ENCODE data around the gene ADD3. TPM values are rescaled to one million over a fixed set of nuclear protein-coding genes. Genes with fewer than 3 reads are reported as not detected.
A peak's percentile ranks its signal among the peaks of the same experiment; 100 is the strongest.

Gene ADD3
- total RNA-seq, 1 experiment from 2014 or later = 86.7 TPM

- no peak for TF ChIP-seq FOXK1 (CRISPR knock-in tag; IDR thresholded peaks at IDR 0.05)
- TF ChIP-seq MLX (CRISPR knock-in tag; IDR thresholded peaks at IDR 0.05) = no peak
- no peak for TF ChIP-seq ZNF281 (CRISPR knock-in tag; IDR thresholded peaks at IDR 0.05)
- no peak for TF ChIP-seq KAT7 (CRISPR knock-in tag; IDR thresholded peaks at IDR 0.05; ENCODE audit: borderline replicate concordance)
- TF ChIP-seq ZNF425 (CRISPR knock-in tag; conservative IDR thresholded peaks at IDR 0.05) = no peak
- no peak for TF ChIP-seq SP1 (CRISPR knock-in tag; conservative IDR thresholded peaks at IDR 0.05)
These were observed 3.9 kb downstream of the ADD3 start (continued) for GRCh38 chr10:110011681-110012080.

GRCh38 chr10:110013630-110014293 is 6.0 kb downstream of the ADD3 start:
- DNase-seq (ENCODE audit: low spot score) = no peak
- POLR2A ChIA-PET = no interaction called here
- peak; percentile 54 for ATAC-seq
- Mint-ChIP-seq H3K9me3 (no peaks in the 10 kb centered on the region), H3K27ac (peak overlapping the region; percentile 93), H3K4me3 (peak overlapping the region; percentile 9; the same call in 1 of the 2 replicates), H3K36me3 (no peaks in the 10 kb centered on the region), H3K27me3 (ENCODE audit: low read depth) (no peaks in the 10 kb centered on the region), H3K4me1 (peaks cover 71% of the 10 kb centered on the region)
- CTCF ChIA-PET = interaction anchor here (1.7 to 5.0 kb wide), 3 partner anchors 21 to 130 kb away, joined by 9 to 46 read pairs (median 19); no protein-coding TSS in a partner anchor
- TF ChIP-seq KAT7 (CRISPR knock-in tag; IDR thresholded peaks at IDR 0.05; ENCODE audit: borderline replicate concordance) (no peak), ETV6 (CRISPR knock-in tag; IDR thresholded peaks at IDR 0.05) (no peak), TEAD4 (CRISPR knock-in tag; IDR thresholded peaks at IDR 0.05) (no peak), TP53 (CRISPR knock-in tag; IDR thresholded peaks at IDR 0.05) (no peak), CDX4 (CRISPR knock-in tag; IDR thresholded peaks at IDR 0.05; ENCODE audit: borderline replicate concordance) (no peak), STAT6 (CRISPR knock-in tag; conservative IDR thresholded peaks at IDR 0.05; ENCODE audit: low read depth) (no peak), PREB (CRISPR knock-in tag; IDR thresholded peaks at IDR 0.05; ENCODE audit: borderline replicate concordance) (no peak), ZNF281 (CRISPR knock-in tag; IDR thresholded peaks at IDR 0.05) (no peak), RELA (CRISPR knock-in tag; IDR thresholded peaks at IDR 0.05; ENCODE audit: borderline replicate concordance) (no peak), ZSCAN18 (CRISPR knock-in tag; IDR thresholded peaks at IDR 0.05) (no peak), SMAD4 (CRISPR knock-in tag; IDR thresholded peaks at IDR 0.05) (no peak), MLX (CRISPR knock-in tag; IDR thresholded peaks at IDR 0.05) (no peak), ZBTB21 (CRISPR knock-in tag; IDR thresholded peaks at IDR 0.05; ENCODE audit: borderline replicate concordance) (no peak)

All from WTC11 (cell line).